Keratinocyte (primary cell): Measurements from ENCODE around the gene WASF1. TPM values are rescaled to one million over a fixed set of nuclear protein-coding genes. Genes with fewer than 3 reads are reported as not detected.

Source experiments
- DNase-seq: peaks from one replicate; pipeline ENCODE4 v3.0.0-alpha.2; 2011; ENCODE audit warnings: low read depth, missing footprints, low spot score
- FAIRE-seq: peaks from 2 replicates; lab custom pipeline; 2011; peaks lifted over from hg19 to GRCh38; lab: Jason Lieb, UNC
- H2AFZ ChIP-seq: 2 replicates; pipeline ENCODE4 v1.6.0; 2012; ENCODE audit warnings: low read length, control low read depth, inconsistent platforms; ENCODE audit not compliant: control insufficient read depth
- H3K27ac ChIP-seq: 2 replicates; pipeline ENCODE4 v1.5.1; 2011; ENCODE audit warnings: low read length; ENCODE audit not compliant: control insufficient read depth, insufficient read depth
- H3K27me3 ChIP-seq: 3 replicates; pipeline ENCODE4 v1.6.0; 2011; ENCODE audit warnings: low read length; ENCODE audit not compliant: control insufficient read depth, insufficient read depth; ENCODE audit errors: extremely low read depth
- H3K36me3 ChIP-seq, 2 experiments: 2 replicates in 1 of 2; 3 replicates in 1 of 2; pipeline ENCODE4 v1.5.1; 2011; ENCODE audit warnings: low read length in 2 of 2, mild to moderate bottlenecking in 1 of 2; ENCODE audit not compliant: control insufficient read depth in 2 of 2, insufficient read depth in 2 of 2; ENCODE audit errors: extremely low read depth in 1 of 2
- H3K4me1 ChIP-seq: 3 replicates; pipeline ENCODE4 v1.5.1; 2011; ENCODE audit warnings: low read length; ENCODE audit not compliant: control insufficient read depth, insufficient read depth; ENCODE audit errors: extremely low read depth
- H3K4me2 ChIP-seq: 3 replicates; pipeline ENCODE4 v1.6.0; 2011; ENCODE audit warnings: low read depth, low read length; ENCODE audit not compliant: control insufficient read depth, insufficient read depth; ENCODE audit errors: extremely low read depth
- H3K4me3 ChIP-seq, 3 experiments: fragments of 200-600 bp in 1 of 3; sonication (generic) in 1 of 3; 2 replicates in 2 of 3; 3 replicates in 1 of 3; pipeline ENCODE4 v1.5.1; 2011 to 2016; ENCODE audit warnings: low read length in 3 of 3, mild to moderate bottlenecking in 3 of 3, control low read depth in 2 of 3, inconsistent platforms in 1 of 3, low read depth in 1 of 3, mixed read lengths in 1 of 3, mixed run types in 1 of 3, moderate library complexity in 1 of 3; ENCODE audit not compliant: control insufficient read depth in 2 of 3, insufficient read depth in 2 of 3; ENCODE audit errors: extremely low read depth in 1 of 3
- H3K79me2 ChIP-seq: 2 replicates; pipeline ENCODE4 v1.6.0; 2012; ENCODE audit warnings: low read length; ENCODE audit not compliant: control insufficient read depth, insufficient read depth
- H3K9ac ChIP-seq: 3 replicates; pipeline ENCODE4 v1.6.0; 2011; ENCODE audit warnings: low read length; ENCODE audit not compliant: control insufficient read depth, insufficient read depth; ENCODE audit errors: extremely low read depth
- H3K9me1 ChIP-seq: 3 replicates; pipeline ENCODE4 v1.6.0; 2011; ENCODE audit warnings: low read length; ENCODE audit not compliant: control insufficient read depth, insufficient read depth; ENCODE audit errors: extremely low read depth
- H3K9me3 ChIP-seq: 2 replicates; pipeline ENCODE4 v1.5.1; 2012; ENCODE audit warnings: low read depth, low read length; ENCODE audit not compliant: control insufficient read depth
- H4K20me1 ChIP-seq: 3 replicates; pipeline ENCODE4 v1.6.0; 2011; ENCODE audit warnings: low read length; ENCODE audit not compliant: control insufficient read depth, insufficient read depth; ENCODE audit errors: extremely low read depth
- EZH2 ChIP-seq: IDR thresholded peaks from one replicate; pipeline ENCODE4 v1.6.1; 2012; ENCODE audit warnings: inconsistent platforms, mild to moderate bottlenecking, low read length, moderate library complexity
- dilution Hi-C: fragments of 300-500 bp; cut with MboI; formaldehyde crosslinking; loops from one replicate; pipeline ENCODE4 v1.7.0; 2020; ENCODE audit warnings: low sequenced_read_pairs; ENCODE audit not compliant: extremely low pct_ligation_motif_present
- polyA plus RNA-seq, 5 experiments: library from polyadenylated mRNA; depleted of rRNA in 3 of 5; stranded (reverse) in 3 of 5; stranded (forward) in 1 of 5; unstranded in 1 of 5; fragments of >200 nt; gene quantifications; 1 replicate in 1 of 5; 2 replicates in 3 of 5; 3 replicates in 1 of 5; pipeline versions ENCODE4 v1.2.1 to v1.2.3, GENCODE V29; 2011 to 2012; ENCODE audit warnings: missing spikeins in 2 of 5, low read depth in 1 of 5, low replicate concordance in 1 of 5
- TF ChIP-seq, protein P1 (sequence below), 3 experiments: IDR thresholded peaks in 1 of 3; conservative IDR thresholded peaks in 1 of 3; optimal IDR thresholded peaks in 1 of 3; 2 replicates in 2 of 3; 3 replicates in 1 of 3; pipeline versions ENCODE3 to v1.5.1; 2011; ENCODE audit warnings: low read length in 3 of 3, mild to moderate bottlenecking in 3 of 3, moderate library complexity in 2 of 3, control low read depth in 1 of 3, inconsistent platforms in 1 of 3; ENCODE audit not compliant: insufficient read depth in 2 of 3; ENCODE audit errors: extremely low read depth in 1 of 3

Gene WASF1
- polyA plus RNA-seq, 1 donor (not counting 4 experiments of a cell fraction or from before 2014, with no cell fraction given), result 20.9 TPM

DNA sequence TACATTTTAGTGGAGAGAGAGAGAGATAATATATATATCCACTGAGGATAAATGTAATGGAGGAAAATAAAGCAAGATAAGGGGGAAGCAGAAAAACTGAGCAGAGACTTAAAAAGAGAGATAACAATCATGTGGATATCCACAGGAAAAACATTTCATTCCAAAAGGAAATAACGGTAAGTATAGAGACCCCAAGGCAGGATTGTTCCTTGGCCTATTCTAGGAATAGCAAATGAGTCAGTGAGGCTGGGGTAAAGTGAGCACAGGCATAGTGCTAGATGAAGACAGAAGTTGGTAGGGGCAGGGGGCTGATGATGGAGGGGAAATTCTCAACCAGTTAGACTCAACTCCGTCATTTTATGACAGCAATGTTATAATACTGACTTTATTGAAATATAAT, 12.0 kb upstream of the WASF1 start:
- no peak for FAIRE-seq
- dilution Hi-C loops, result no loop called here
- Histone ChIP-seq H3K4me1 (no peaks in the 10 kb centered on the region), H3K9me1 (no peaks in the 10 kb centered on the region), H3K9ac (no peak overlapping the region), H3K27me3 (no peaks in the 10 kb centered on the region), H3K79me2 (peaks cover 40% of the 10 kb centered on the region), H3K4me3 (no peak overlapping the region), H3K9me3 (no peaks in the 10 kb centered on the region), H3K4me2 (no peak overlapping the region), H3K27ac (no peak overlapping the region), H4K20me1 (no peaks in the 10 kb centered on the region), H2AFZ (no peak overlapping the region), H3K36me3 (peaks cover 0 to 2% of the 10 kb centered on the region in 2 experiments)
- DNase-seq, result no peak
- no peak for TF ChIP-seq EZH2
- TF ChIP-seq, protein P1, sequence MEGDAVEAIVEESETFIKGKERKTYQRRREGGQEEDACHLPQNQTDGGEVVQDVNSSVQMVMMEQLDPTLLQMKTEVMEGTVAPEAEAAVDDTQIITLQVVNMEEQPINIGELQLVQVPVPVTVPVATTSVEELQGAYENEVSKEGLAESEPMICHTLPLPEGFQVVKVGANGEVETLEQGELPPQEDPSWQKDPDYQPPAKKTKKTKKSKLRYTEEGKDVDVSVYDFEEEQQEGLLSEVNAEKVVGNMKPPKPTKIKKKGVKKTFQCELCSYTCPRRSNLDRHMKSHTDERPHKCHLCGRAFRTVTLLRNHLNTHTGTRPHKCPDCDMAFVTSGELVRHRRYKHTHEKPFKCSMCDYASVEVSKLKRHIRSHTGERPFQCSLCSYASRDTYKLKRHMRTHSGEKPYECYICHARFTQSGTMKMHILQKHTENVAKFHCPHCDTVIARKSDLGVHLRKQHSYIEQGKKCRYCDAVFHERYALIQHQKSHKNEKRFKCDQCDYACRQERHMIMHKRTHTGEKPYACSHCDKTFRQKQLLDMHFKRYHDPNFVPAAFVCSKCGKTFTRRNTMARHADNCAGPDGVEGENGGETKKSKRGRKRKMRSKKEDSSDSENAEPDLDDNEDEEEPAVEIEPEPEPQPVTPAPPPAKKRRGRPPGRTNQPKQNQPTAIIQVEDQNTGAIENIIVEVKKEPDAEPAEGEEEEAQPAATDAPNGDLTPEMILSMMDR (optimal IDR thresholded peaks at IDR 0.05 in 1 of 3, IDR thresholded peaks at IDR 0.05 in 1 of 3, conservative IDR thresholded peaks at IDR 0.05 in 1 of 3; ENCODE audit: extremely low read depth in 1 of 3, insufficient read depth in 2 of 3, low read length in 3 of 3), result no peak

DNA sequence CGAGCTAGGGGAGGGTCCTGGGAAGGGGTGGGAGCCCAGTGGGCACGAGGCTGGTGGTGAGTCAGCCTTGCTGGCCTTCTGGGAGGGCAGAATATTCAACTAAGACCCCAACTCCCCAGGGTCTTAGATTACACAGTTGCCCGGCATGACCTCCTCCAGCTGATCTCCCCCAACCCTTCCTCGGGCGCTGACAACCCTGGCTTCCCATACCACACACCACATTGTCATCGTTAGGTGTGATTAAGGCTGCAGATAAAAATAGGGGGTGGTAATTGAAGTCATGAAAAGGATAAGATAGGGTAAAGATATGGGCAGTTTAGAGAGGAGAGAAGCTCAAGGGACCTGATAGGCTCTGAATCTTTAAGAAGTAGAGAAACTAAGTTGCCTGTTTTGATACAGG, 11.3 kb upstream of the WASF1 start:
- no peaks in the 10 kb centered on the region for H3K27me3 ChIP-seq
- no peak overlapping the region for H3K27ac ChIP-seq
- peaks cover 45% of the 10 kb centered on the region for H3K79me2 ChIP-seq
- no peak overlapping the region for H3K9ac ChIP-seq
- H3K9me3 ChIP-seq, result no peaks in the 10 kb centered on the region
- no peak for FAIRE-seq
- dilution Hi-C loops, result no loop called here
- H3K4me2 ChIP-seq, result no peak overlapping the region
- H2AFZ ChIP-seq, result no peak overlapping the region
- peaks cover 0 to 2% of the 10 kb centered on the region in 2 experiments for H3K36me3 ChIP-seq
- H3K9me1 ChIP-seq, result no peaks in the 10 kb centered on the region
- TF ChIP-seq EZH2, result no peak
- TF ChIP-seq, protein P1 (optimal IDR thresholded peaks at IDR 0.05 in 1 of 3, IDR thresholded peaks at IDR 0.05 in 1 of 3, conservative IDR thresholded peaks at IDR 0.05 in 1 of 3; ENCODE audit: extremely low read depth in 1 of 3, insufficient read depth in 2 of 3, low read length in 3 of 3), result no peak
- H3K4me1 ChIP-seq, result no peaks in the 10 kb centered on the region
- no peak for DNase-seq
- no peak overlapping the region for H3K4me3 ChIP-seq
- H4K20me1 ChIP-seq, result no peaks in the 10 kb centered on the region
